Epithelial cell of esophagus (primary cell): ENCODE measurements around the gene MKS1.
A peak's percentile ranks its signal among the peaks of the same experiment; 100 is the strongest.

Source experiments
- DNase-seq: peaks from one replicate; pipeline ENCODE4 v3.0.0; 2010; ENCODE audit warnings: low read depth
- H3K4me3 ChIP-seq: 2 replicates; pipeline ENCODE4 v1.5.1; 2011; ENCODE audit warnings: mild to moderate bottlenecking, low read length, control low read depth
- TF ChIP-seq, protein P1 (sequence below): IDR thresholded peaks from 2 replicates; pipeline ENCODE4 v1.5.1; 2011; ENCODE audit warnings: low read depth, mild to moderate bottlenecking, low read length, control low read depth, inconsistent platforms; ENCODE audit not compliant: insufficient read depth; ENCODE audit errors: missing control alignments

MKS1 gene

DNA sequence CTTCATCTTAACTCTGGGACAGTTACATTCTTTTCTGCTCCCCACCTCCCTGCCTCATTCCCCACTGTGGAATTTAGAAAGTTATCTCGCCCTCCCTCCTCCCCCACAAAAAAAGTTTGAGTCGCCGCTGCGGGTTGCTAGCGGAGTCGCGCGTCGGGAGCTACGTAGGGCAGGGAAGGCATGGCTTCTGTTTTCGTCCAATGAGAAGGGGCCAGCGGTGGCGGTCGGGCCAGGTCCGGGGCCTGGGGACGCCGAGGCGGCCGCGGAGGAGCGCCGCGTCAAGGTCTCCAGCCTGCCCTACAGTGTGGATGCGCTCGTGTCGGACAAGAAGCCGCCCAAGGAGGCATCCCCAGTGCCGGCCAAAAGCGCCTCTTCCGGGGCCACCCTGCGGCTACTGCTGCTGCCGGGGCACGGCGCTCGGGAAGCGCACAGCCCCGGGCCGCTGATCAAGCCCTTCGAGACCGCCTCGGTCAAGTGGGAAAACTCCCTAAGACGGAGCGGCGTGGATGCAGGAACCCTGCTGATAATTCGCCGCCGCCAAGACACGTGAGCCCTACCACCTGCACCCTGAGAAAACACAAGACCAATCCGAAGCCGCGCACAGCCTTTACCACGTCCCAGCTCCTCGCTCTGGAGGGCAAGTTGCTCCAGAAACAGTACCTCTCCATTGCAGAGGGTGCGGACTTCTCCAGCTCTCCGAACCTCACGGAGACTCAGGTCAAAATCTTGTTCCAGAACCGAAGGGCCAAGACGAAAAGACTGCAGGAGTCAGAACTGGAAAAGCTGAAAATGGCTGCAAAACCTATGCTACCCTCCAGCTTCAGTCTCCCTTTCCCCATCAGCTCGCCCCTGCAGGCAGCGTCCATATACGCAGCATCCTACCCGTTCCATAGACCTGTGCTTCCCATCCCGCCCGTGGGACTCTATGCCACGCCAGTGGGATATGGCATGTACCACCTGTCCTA is 61.9 kb downstream of the MKS1 start:
- no peak overlapping the region for H3K4me3 ChIP-seq
- DNase-seq, result peak; percentile 17
- TF ChIP-seq, protein P1, sequence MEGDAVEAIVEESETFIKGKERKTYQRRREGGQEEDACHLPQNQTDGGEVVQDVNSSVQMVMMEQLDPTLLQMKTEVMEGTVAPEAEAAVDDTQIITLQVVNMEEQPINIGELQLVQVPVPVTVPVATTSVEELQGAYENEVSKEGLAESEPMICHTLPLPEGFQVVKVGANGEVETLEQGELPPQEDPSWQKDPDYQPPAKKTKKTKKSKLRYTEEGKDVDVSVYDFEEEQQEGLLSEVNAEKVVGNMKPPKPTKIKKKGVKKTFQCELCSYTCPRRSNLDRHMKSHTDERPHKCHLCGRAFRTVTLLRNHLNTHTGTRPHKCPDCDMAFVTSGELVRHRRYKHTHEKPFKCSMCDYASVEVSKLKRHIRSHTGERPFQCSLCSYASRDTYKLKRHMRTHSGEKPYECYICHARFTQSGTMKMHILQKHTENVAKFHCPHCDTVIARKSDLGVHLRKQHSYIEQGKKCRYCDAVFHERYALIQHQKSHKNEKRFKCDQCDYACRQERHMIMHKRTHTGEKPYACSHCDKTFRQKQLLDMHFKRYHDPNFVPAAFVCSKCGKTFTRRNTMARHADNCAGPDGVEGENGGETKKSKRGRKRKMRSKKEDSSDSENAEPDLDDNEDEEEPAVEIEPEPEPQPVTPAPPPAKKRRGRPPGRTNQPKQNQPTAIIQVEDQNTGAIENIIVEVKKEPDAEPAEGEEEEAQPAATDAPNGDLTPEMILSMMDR, result no peak
